ENCODE data around the gene MRPL55.

The MRPL55 gene

DNA sequence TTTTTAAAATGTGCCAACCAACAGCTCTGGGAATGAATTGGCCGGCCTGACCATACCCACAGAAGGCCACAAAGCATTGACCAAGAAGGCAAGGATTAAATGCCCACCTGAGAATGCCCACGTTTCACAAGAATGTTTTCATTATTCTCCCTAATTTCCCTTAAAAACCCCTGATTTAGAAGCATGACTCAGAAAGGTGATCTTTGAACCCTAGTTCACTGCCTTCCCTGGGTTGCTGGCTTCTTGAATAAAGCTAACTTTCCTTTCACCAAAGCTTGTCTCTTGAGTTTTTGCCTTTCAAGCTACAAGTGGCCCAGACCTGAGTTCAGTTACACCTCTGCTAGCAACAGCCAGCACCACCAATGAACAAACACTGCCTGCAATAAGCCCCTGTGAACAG lies 14.4 kb upstream of the MRPL55 start:
- H3K79me2 ChIP-seq (ENCODE audit: insufficient read depth, low read length): no peaks in the 10 kb centered on the region
- H3K9me2 ChIP-seq (replicated peaks; ENCODE audit: low read depth, low read length): no peaks in the 10 kb centered on the region
- peaks cover 8% of the 10 kb centered on the region for H3K27me3 ChIP-seq (ENCODE audit: insufficient read depth, low read length, poor library complexity, severe bottlenecking)
- no peaks in the 10 kb centered on the region for H3K36me3 ChIP-seq (ENCODE audit: insufficient read depth, low read length)
- no peak overlapping the region for H3K4me2 ChIP-seq (ENCODE audit: low read depth, low read length, poor library complexity, severe bottlenecking)
- no peaks in the 10 kb centered on the region for H3F3A ChIP-seq (ENCODE audit: low read depth)
- TF ChIP-seq, protein P1, sequence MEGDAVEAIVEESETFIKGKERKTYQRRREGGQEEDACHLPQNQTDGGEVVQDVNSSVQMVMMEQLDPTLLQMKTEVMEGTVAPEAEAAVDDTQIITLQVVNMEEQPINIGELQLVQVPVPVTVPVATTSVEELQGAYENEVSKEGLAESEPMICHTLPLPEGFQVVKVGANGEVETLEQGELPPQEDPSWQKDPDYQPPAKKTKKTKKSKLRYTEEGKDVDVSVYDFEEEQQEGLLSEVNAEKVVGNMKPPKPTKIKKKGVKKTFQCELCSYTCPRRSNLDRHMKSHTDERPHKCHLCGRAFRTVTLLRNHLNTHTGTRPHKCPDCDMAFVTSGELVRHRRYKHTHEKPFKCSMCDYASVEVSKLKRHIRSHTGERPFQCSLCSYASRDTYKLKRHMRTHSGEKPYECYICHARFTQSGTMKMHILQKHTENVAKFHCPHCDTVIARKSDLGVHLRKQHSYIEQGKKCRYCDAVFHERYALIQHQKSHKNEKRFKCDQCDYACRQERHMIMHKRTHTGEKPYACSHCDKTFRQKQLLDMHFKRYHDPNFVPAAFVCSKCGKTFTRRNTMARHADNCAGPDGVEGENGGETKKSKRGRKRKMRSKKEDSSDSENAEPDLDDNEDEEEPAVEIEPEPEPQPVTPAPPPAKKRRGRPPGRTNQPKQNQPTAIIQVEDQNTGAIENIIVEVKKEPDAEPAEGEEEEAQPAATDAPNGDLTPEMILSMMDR (conservative IDR thresholded peaks at IDR 0.05; ENCODE audit: low read length): no peak
- TF ChIP-seq EZH2phosphoT487 (IDR thresholded peaks at IDR 0.05; ENCODE audit: borderline replicate concordance): no peak
- no peaks in the 10 kb centered on the region for H4K20me1 ChIP-seq (ENCODE audit: insufficient read depth, low read length, poor library complexity, severe bottlenecking)
- H3K9ac ChIP-seq (ENCODE audit: low read depth, low read length, poor library complexity, severe bottlenecking): no peak overlapping the region
- no peaks in the 10 kb centered on the region for H3K4me1 ChIP-seq (ENCODE audit: insufficient read depth, low read length, poor library complexity, severe bottlenecking)
- H3K9me3 ChIP-seq (ENCODE audit: insufficient read depth, low read depth, low read length): no peaks in the 10 kb centered on the region
- H3K4me3 ChIP-seq (ENCODE audit: low read length, poor library complexity, severe bottlenecking): no peak overlapping the region
- H2AFZ ChIP-seq (ENCODE audit: low read length): no peak overlapping the region

DNA sequence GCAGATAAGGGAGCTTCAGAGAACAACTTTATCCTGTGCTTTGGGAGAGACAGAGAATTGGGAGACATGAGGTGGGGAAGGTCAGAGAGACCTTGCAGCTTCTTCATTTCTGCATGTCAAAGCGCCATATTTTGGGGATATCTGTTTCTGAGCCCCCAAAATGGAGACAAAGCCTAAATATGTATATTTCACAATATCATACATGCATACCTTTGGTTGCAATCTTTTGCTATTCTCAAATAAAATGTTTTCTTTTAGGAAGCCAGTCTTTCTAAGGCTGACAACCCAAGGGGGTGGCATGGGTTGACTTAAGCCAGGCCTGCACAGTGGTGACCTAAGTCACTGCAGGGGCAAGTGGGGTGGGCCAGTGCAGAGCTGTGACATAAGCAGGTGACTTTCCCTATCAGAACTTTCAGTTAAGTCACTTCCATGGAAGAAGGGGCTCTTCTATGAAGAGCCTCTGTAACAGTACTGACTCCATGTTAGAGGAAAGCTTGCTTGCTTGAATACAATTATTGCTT lies 13.9 kb upstream of the MRPL55 start:
- Histone ChIP-seq H3K9me3 (ENCODE audit: insufficient read depth, low read depth, low read length) (peaks cover 4% of the 10 kb centered on the region; the same call in 1 of the 2 replicates), H3K9me2 (replicated peaks; ENCODE audit: low read depth, low read length) (no peaks in the 10 kb centered on the region), H3K36me3 (ENCODE audit: insufficient read depth, low read length) (no peaks in the 10 kb centered on the region), H3K27me3 (ENCODE audit: insufficient read depth, low read length, poor library complexity, severe bottlenecking) (peaks cover 8% of the 10 kb centered on the region), H3F3A (ENCODE audit: low read depth) (no peaks in the 10 kb centered on the region), H3K4me2 (ENCODE audit: low read depth, low read length, poor library complexity, severe bottlenecking) (no peak overlapping the region), H3K9ac (ENCODE audit: low read depth, low read length, poor library complexity, severe bottlenecking) (no peak overlapping the region), H3K4me3 (ENCODE audit: low read length, poor library complexity, severe bottlenecking) (no peak overlapping the region), H2AFZ (ENCODE audit: low read length) (no peak overlapping the region), H3K4me1 (ENCODE audit: insufficient read depth, low read length, poor library complexity, severe bottlenecking) (no peaks in the 10 kb centered on the region), H3K79me2 (ENCODE audit: insufficient read depth, low read length) (no peaks in the 10 kb centered on the region), H4K20me1 (ENCODE audit: insufficient read depth, low read length, poor library complexity, severe bottlenecking) (no peaks in the 10 kb centered on the region)
- TF ChIP-seq EZH2phosphoT487 (IDR thresholded peaks at IDR 0.05; ENCODE audit: borderline replicate concordance): no peak
- TF ChIP-seq, protein P1 (conservative IDR thresholded peaks at IDR 0.05; ENCODE audit: low read length): no peak

DNA sequence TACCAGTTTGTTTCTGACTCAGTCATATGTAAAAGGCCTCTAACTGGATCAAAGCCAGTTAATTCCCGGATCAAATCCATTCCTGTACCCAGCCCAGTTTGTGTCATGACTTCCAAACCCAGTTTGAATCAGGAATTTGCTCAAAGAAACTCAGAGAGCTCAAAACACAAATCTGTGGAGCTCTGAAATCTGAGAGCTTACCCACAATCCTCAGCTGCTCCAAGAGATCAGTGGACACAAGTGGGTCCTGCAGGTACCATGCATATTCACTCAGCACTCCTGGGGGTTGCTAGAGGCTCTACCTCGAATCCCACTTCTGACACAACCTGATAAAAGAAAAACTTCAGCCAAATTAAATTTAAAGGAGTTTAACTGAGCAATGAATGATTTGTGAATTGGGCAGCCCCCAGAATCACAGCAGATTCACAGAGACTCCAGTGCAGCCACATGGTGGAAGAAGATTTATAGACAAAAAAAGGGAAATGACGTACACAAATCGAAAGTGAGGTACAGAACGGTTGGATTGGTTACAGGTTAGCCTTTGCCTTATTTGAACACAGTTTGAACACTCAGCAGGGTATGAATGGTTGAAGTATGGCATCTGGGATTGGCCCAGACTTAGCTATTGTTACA lies 11.9 kb upstream of the MRPL55 start:
- Histone ChIP-seq H3K9me3 (ENCODE audit: insufficient read depth, low read depth, low read length) (peaks cover 5% of the 10 kb centered on the region; the same call in 1 of the 2 replicates), H2AFZ (ENCODE audit: low read length) (no peak overlapping the region), H4K20me1 (ENCODE audit: insufficient read depth, low read length, poor library complexity, severe bottlenecking) (no peaks in the 10 kb centered on the region), H3K4me3 (ENCODE audit: low read length, poor library complexity, severe bottlenecking) (no peak overlapping the region), H3K36me3 (ENCODE audit: insufficient read depth, low read length) (no peaks in the 10 kb centered on the region), H3K4me1 (ENCODE audit: insufficient read depth, low read length, poor library complexity, severe bottlenecking) (no peaks in the 10 kb centered on the region), H3K79me2 (ENCODE audit: insufficient read depth, low read length) (no peaks in the 10 kb centered on the region), H3K4me2 (ENCODE audit: low read depth, low read length, poor library complexity, severe bottlenecking) (no peak overlapping the region), H3K9ac (ENCODE audit: low read depth, low read length, poor library complexity, severe bottlenecking) (no peak overlapping the region), H3F3A (ENCODE audit: low read depth) (no peaks in the 10 kb centered on the region), H3K27me3 (ENCODE audit: insufficient read depth, low read length, poor library complexity, severe bottlenecking) (peaks cover 8% of the 10 kb centered on the region), H3K9me2 (replicated peaks; ENCODE audit: low read depth, low read length) (no peaks in the 10 kb centered on the region)
- TF ChIP-seq EZH2phosphoT487 (IDR thresholded peaks at IDR 0.05; ENCODE audit: borderline replicate concordance): no peak
- TF ChIP-seq, protein P1 (conservative IDR thresholded peaks at IDR 0.05; ENCODE audit: low read length): no peak
